GM19043 (cell line): ENCODE measurements around the gene C1orf174.

Experiments
- ATAC-seq: cut with Tn5 transposase; IDR thresholded peaks from one replicate; pipeline ENCODE4 v1.9.1; 2021; ENCODE audit warnings: low read depth; ENCODE audit not compliant: unreplicated experiment

The C1orf174 gene

DNA sequence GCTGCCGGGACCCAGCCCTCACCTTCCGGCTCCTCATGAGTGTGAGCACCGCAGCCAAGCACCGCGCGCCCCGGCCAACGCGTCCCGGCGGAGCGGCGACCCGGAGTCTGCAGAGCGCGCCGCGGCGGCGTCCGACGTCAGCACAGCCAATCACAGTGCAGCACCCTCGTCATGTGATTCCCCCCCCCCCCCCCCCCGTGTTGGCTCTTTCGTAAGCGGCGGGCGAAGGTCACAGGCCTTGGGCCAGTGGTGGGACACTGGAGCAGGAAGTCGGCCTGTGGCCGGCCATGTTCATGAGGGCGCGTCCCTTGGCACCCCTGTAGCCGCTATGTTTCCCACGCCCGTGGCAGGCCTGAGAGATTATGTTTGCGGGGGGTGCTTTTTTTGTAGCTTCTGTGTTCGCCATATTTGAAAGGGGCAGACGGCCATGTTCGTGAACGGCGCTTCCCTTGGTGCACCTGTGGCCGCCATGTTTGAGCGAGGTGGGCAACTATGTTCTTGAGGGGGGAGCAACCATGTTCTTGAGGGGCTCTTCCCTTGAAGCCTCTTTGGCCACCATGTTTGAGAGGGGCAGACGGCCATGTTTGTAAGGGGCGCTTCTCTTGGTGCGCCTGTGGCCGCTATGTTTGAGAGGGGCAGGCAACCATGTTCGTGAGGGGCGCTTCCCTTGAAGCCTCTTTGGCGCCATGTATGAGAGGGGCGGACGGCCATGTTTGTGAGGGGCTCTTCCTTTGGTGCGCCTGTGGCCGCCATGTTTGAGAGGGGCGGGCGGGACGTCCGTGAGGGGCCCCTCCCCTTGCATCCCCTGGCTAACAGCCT is at the start of gene C1orf174:
Gene C1orf174 (minus strand): TSS at position 123 of the 819 bp plus-strand sequence. CDS start 86 bp downstream, at position 37.
- peak; percentile 53 for ATAC-seq

DNA sequence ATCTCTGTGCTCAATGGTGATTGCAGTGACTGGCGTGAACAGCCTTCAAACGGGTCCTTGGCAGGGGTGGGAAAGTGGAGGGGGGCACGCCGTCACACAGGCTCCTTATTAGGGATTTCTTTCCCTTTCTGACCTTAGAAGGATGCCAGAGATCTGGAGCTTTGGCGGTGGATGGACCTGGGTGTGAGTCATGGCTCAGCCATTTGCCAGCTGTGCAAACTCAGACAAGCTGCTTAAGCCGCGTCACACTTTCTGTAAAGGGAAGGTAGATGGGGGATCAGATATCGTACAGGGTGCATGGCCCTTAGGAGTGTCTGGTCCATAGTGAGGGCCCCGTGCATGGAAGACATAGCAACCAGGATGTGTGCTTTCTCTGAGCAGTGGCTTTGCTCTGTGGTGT is 48.3 kb upstream of the C1orf174 start:
- ATAC-seq, result no peak

DNA sequence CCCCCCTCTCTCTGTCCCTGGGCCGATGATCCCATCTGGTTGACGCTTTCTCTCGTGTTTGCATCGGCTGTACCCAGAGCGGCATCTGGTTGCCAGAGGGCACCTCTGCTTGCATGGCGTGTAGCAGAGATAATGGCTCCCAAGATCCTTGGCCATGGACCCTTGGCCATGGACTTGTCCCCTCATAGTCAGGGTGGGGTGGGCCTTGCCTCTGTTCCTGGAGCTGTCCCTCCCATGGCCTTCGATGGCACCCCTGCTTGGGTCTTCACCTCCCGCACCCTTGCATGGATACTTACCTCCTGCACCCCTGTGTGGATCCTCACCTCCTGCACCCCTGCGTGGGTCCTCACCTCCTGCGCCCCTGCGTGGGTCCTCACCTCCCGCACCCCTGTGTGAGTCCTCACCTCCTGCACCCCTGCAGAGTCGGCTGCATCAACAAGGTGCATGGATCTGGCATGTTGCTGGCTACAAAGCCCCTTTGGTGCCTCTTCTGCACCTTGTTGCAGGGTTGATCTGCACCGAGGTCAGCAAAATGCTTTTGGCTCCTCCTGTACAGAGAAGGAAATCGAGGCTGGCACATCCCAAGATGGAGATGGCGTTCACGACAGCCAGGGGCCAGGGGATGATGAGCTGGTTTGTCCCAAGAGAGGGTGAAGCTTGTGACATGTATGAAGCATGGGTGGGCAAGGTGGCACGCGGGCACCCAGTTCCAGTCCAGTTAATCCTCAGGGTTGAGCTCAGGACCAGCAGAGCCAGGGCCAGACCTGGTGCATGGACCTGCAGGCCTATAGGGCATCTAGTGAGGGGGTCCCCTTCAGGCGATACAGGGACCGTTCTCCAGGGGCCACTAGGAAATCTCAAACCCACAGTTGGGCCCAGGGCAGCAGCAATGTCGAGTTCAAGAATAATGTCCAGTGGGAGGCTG is 46.1 kb upstream of the C1orf174 start:
- no peak for ATAC-seq

DNA sequence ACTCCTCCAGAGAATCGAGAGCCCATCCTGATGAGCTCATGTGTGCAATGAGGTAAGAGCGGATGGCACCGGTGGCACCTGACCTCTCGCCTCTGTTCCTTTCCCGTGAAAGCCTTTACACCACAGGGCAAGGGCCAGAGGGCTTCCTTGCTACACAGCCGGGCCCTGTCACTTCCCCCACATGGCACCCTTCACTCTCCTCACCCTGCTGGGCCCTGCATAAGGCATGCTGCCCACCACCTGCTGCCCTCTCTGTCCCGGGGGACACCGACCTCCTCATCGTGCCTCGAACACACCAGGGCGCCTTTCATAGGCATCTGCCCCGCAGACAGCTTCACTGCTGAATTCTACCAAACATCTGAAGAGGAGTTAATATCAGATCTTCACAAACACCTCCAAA is 45.1 kb upstream of the C1orf174 start:
- no peak for ATAC-seq

GRCh38 chr1:3944578-3945125 is 44.6 kb upstream of the C1orf174 start:
- ATAC-seq, result no peak

DNA sequence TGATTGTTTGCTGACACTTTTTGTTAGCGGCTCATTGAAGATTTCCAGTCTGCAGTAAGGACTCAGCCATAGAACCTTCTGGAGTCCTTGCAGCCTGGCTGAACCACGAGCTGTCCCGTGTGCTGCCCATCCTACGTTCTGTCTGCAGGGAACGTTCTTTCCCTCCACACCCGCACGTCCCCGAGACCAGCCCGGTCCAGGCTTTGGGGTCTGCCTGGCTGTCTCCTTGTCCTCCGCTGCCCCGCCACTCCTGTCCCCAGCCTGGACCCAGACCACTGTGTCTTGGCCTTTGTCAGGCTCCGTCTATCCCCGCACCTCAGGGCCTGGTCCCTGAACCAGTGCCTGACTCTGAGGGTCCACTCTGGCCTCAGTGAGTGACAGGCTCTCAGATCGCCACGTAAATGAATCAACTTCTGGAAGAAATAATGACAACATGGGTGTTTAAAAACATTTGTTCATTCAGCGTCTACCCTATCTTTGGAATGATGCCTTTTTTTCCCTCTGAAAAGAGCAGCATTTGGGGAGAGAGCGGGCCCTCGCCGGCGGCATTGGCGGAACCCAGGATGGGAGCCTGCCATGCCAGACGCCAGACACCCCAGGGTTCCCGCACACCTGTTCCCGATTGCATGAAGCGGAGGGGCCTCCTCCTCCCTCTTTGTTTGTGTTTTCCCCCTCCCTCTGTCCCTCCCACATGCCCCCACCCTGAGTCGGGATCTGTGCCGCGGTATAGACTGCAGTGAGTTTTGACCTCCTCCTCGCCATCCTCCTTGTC is 43.9 kb upstream of the C1orf174 start:
- no peak for ATAC-seq

GRCh38 chr1:3943123-3943431 is 43.0 kb upstream of the C1orf174 start:
- no peak for ATAC-seq

- ATAC-seq, result no peak
Observed at GRCh38 chr1:3942416-3943122, 42.5 kb upstream of the C1orf174 start.

- ATAC-seq, result no peak
Observed at GRCh38 chr1:3940754-3941345, 40.8 kb upstream of the C1orf174 start.

DNA sequence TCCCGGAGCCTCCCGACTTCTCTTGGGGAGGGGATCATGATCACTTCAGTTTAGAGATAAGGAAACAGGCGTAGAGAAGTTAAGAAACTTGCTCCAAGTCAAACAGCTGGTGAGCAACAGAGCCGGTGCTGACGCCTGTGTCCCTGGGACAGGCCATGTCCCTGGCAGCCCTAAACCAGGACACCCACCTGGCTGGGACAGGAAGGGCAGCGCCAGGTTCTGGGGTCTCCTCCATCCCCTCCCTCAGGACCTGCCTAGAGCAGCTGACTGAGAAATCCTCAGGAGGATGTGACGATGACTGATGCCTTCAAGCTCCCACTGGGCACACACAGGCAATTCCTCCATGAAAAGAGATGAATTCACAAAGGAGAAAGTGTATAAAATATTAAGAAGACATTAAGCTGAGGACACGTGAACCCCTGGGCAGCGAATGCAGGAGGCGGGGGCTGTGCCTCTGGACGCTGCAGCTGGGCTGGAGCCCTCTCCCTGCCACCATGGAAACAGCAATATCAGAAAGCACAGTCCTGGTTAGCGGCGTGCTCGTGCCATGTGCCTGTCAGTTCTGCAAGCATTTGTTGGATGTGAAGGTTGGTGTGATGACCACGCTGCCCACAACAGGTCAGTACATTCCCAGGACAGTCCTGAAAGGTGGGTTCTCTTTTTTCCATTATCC is 40.1 kb upstream of the C1orf174 start:
- ATAC-seq, result no peak

DNA sequence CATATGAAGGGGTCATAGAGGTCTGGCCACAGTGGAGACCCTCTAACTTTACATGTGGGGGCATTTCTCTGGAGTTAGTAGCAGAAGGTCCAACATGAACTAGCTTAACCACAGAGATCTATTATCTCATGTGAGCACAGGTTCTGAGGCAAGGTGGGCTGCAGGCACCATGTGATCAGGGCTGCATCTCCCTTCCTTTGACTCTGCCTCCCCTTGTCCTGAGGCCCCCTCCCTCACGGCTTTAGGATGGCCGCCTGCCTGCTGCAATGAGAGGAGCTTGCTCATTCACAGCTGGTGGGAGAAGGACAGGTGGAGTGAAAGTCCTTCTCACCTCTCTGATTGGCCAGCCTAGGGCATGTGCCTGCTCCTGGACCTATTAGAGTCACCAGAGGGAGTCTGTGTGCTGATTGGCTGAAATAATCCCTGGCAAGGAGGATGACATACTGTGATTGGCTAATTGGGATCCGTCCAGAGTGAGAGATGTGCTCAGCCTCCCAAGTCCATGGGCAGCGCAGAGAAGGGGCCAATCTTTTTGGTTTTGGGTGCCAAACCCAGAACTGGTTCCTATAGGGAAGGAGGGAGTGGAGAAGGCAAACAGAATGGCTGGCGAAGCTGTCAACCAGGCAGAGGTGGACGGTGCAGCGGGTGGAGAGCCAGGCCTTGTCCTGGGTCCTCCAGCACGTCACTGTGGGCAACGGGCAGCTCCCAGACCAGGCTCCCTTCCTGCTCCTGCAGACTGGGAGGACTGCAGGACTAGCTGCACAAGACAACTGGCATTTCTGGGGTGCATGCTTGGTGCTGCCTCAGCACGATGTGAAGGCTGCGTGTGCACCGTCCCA is 39.4 kb upstream of the C1orf174 start:
- ATAC-seq, result no peak

DNA sequence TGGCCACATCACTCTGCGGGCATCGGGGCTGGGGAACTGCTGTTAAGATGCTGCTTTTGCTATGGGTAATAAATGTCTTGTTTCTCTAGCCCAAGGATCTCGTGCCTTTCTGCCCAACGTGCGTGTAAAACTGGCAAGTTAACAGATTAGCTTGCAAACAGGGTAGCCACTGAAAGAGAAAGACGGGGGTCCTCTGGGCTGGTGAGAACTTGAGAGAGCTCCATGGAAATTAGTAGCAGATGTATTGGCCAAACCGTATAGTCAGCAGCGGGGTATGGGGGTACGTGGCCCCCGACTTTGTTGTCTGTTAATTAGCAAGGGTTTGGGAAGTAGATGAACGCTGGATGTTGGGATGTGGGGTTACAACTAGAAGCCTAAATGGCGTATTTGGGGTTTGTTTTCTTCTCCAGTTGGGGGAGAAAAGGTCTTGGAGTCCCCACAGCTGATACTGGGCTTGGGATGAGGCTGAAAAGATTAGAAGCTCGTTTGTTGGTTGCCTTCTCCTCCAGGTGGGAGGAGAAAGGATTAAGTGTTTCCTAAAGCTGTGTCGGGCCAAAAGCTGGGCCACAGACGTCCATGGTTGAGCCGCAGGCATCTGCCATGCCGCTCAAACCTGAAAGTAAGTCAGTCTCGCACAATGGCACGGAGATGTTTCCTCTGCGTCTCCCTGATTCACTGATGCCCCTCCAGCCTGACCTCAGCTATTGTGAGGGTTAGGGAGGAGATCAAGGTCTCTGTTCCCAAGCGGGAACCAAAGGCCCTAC is 32.3 kb upstream of the C1orf174 start:
- no peak for ATAC-seq

DNA sequence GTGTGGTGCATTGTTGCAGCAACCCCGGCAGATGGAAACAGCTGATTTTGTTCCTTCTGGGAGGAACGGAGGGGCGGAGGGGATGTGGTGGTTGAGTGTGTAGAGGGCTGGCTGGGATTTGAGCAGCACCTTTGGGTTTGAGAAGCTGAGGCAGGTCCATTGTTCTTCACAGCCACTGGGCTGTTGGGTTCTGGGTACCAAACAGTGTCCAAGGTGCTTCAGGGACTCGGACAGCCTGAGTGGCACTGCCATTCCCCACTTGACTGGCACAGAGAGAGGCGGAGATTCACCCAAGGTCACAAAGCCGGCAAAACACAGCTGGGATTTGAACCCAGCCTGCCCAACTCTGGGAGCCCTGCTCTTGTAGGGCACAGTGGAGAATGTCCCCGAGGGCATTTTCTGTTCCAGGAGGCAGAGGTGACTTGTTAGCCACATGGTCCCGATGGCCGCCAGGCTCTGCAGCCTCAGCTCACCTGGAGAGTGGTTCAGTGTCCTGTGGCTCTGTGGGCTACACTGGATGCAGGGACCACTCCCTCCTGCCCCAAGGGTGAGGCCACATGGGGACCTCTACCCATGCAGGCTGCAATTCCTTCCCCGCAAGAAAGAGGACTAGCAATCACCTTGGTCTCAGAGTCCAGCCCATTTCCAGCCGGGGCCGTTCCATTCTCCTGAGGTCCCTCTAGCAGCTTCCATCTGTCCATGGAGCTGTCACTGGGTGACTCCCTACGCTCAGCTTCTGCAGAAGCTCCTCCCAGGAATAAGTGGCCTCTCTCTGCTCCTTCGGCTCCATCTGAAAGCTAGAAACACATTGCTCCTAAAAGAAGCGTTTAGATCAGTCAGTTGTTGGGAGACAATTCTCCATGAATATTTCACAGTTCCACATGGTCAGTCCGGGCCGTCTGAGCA is 31.2 kb upstream of the C1orf174 start:
- ATAC-seq, result no peak

- no peak for ATAC-seq
Observed at GRCh38 chr1:3930301-3931006, 30.4 kb upstream of the C1orf174 start.

- ATAC-seq, result no peak
Observed at GRCh38 chr1:3929126-3929525, 29.1 kb upstream of the C1orf174 start.

DNA sequence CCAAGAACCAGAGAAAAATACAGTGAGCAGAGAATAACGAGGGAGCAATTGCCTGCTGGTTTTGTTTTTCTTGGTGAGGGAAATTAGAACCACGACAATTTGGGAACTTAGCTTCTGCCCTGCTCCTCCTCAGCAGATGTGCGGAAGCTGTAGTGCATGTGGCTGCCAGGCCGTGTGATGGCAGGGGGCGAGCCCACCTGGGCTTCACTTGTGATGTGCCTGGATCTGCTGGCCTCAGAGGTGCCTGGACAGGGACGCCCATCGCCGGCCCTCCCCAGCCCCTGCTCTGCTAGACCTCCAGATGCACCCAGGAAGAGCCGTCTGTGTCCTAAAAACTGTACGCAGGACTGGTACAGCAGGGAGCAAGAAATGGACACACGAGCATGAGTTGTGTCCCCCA is 28.5 kb upstream of the C1orf174 start:
- ATAC-seq, result no peak
